Inflammatory macrophage treated with lipopolysaccharide for 4 hours (primary cell): ENCODE results near the gene PLEKHG2.
A peak's percentile ranks its signal among the peaks of the same experiment; 100 is the strongest.

Experiments
- DNase-seq: peaks from one replicate; pipeline ENCODE4 v3.0.0-alpha.2; 2020

Gene PLEKHG2

GRCh38 chr19:39405958-39406655 lies 6.4 kb upstream of the PLEKHG2 start:
- no peak for DNase-seq

GRCh38 chr19:39406656-39407409 lies 5.6 kb upstream of the PLEKHG2 start, which contains the start of gene ZFP36:
Gene ZFP36 (plus strand): TSS chr19:39406847. CDS start chr19:39406905, 58 bp downstream.
- peak; percentile 87 for DNase-seq

GRCh38 chr19:39407410-39407659 lies 5.1 kb upstream of the PLEKHG2 start:
- peak; percentile 70 for DNase-seq

GRCh38 chr19:39407660-39408391 lies 4.6 kb upstream of the PLEKHG2 start:
- DNase-seq, result no peak

GRCh38 chr19:39408392-39409207 lies 3.9 kb upstream of the PLEKHG2 start:
- no peak for DNase-seq

- DNase-seq, result peak; percentile 73
Measured at GRCh38 chr19:39409208-39410016, 3.1 kb upstream of the PLEKHG2 start.

- peak; percentile 71 for DNase-seq
Measured at GRCh38 chr19:39410017-39410830, 2.2 kb upstream of the PLEKHG2 start.

- DNase-seq, result no peak
Measured at GRCh38 chr19:39410831-39411080, 1.7 kb upstream of the PLEKHG2 start.

- peak; percentile 25 for DNase-seq
Measured at GRCh38 chr19:39411081-39411831, 1.2 kb upstream of the PLEKHG2 start.

GRCh38 chr19:39411832-39412099 lies 703 bp upstream of the PLEKHG2 start:
- peak; percentile 92 for DNase-seq

- DNase-seq, result no peak
Measured at GRCh38 chr19:39412867-39413271, 400 bp downstream of the PLEKHG2 start.

- no peak for DNase-seq
Measured at GRCh38 chr19:39413272-39413910, 922 bp downstream of the PLEKHG2 start.

- DNase-seq, result no peak
Measured at GRCh38 chr19:39413911-39414608, 1.6 kb downstream of the PLEKHG2 start.

- DNase-seq, result no peak
Measured at GRCh38 chr19:39415111-39416046, 2.9 kb downstream of the PLEKHG2 start.

GRCh38 chr19:39416152-39417120 lies 4.0 kb downstream of the PLEKHG2 start:
- no peak for DNase-seq

GRCh38 chr19:39417463-39418181 lies 5.2 kb downstream of the PLEKHG2 start:
- no peak for DNase-seq

GRCh38 chr19:39419003-39419402 lies 6.5 kb downstream of the PLEKHG2 start:
- DNase-seq, result peak; percentile 24
